GM19023 (cell line): Measurements from ENCODE around the gene CELF4.

Experiments
- ATAC-seq: cut with Tn5 transposase; IDR thresholded peaks from one replicate; pipeline ENCODE4 v1.9.1; 2021; ENCODE audit warnings: mild to moderate bottlenecking, moderate library complexity; ENCODE audit not compliant: unreplicated experiment

CELF4 gene

GRCh38 chr18:37447962-37448888, 117.4 kb downstream of the CELF4 start:
- no peak for ATAC-seq

GRCh38 chr18:37445836-37446235, 119.8 kb downstream of the CELF4 start:
- no peak for ATAC-seq

- ATAC-seq: no peak
Observed at GRCh38 chr18:37445368-37445767, 120.2 kb downstream of the CELF4 start.

- ATAC-seq: no peak
Observed at GRCh38 chr18:37443325-37444055, 122.1 kb downstream of the CELF4 start.

GRCh38 chr18:37442477-37442876, 123.1 kb downstream of the CELF4 start:
- no peak for ATAC-seq

GRCh38 chr18:37441821-37442220, 123.8 kb downstream of the CELF4 start:
- ATAC-seq: no peak

GRCh38 chr18:37440206-37440605, 125.4 kb downstream of the CELF4 start:
- ATAC-seq: no peak

- ATAC-seq: no peak
Observed at GRCh38 chr18:37438417-37439180, 127.0 kb downstream of the CELF4 start.

GRCh38 chr18:37435996-37436395, 129.6 kb downstream of the CELF4 start:
- no peak for ATAC-seq

GRCh38 chr18:37435150-37435867, 130.3 kb downstream of the CELF4 start:
- ATAC-seq: no peak

GRCh38 chr18:37434161-37434860, 131.3 kb downstream of the CELF4 start:
- ATAC-seq: no peak

GRCh38 chr18:37432436-37433195, 133.0 kb downstream of the CELF4 start:
- ATAC-seq: no peak

- no peak for ATAC-seq
Observed at GRCh38 chr18:37430357-37431076, 135.1 kb downstream of the CELF4 start.

GRCh38 chr18:37429791-37430190, 135.8 kb downstream of the CELF4 start:
- ATAC-seq: no peak

GRCh38 chr18:37428288-37428974, 137.2 kb downstream of the CELF4 start:
- no peak for ATAC-seq

- ATAC-seq: no peak
Observed at GRCh38 chr18:37426586-37426985, 139.0 kb downstream of the CELF4 start.

GRCh38 chr18:37425222-37425621, 140.4 kb downstream of the CELF4 start:
- no peak for ATAC-seq

- ATAC-seq: no peak
Observed at GRCh38 chr18:37424507-37424906, 141.1 kb downstream of the CELF4 start.
